GM12878 (cell line): Measurements from ENCODE around the gene CNDP2. TPM values are rescaled to one million over a fixed set of nuclear protein-coding genes. Genes with fewer than 3 reads are reported as not detected.

Source experiments
- ATAC-seq: fragments of 200-7000 bp; cut with Tn5 transposase; 3 replicates; pipeline ENCODE4 v1.9.1; 2020; ENCODE audit warnings: mild to moderate bottlenecking, moderate library complexity
- BruUV-seq: library from RNA; stranded (reverse); fragments of 400-500 nt; replicated peaks from 2 replicates; lab custom pipeline; 2021; lab: Mats Ljungman, UMichigan
- CTCF ChIA-PET: fragments of 300-600 bp; sonication (Branson Sonifier 250); formaldehyde crosslinking; extraction: SDS; loops from one replicate; lab custom pipeline; 2021; ENCODE audit warnings: inconsistent platforms; lab: Yijun Ruan, JAX
- POLR2A ChIA-PET: fragments of 350-600 bp; formaldehyde crosslinking; extraction: SDS; loops from one replicate; lab custom pipeline; 2021; ENCODE audit warnings: inconsistent platforms; lab: Charles Lee
- RAD21 ChIA-PET: fragments of 300-600 bp; sonication (Branson Sonifier 250); formaldehyde crosslinking; loops from one replicate; lab custom pipeline; 2023; ENCODE audit warnings: antibody characterized with exemption; ENCODE audit not compliant: unreplicated experiment; lab: Charles Lee
- SMC1A ChIA-PET: fragments of 300-600 bp; sonication (Branson Sonifier 250); formaldehyde crosslinking; loops from one replicate; lab custom pipeline; 2023; ENCODE audit not compliant: unreplicated experiment, uncharacterized antibody; lab: Charles Lee
- DNase-seq: peaks from one replicate; pipeline ENCODE4 v3.0.0-alpha.2; 2011; ENCODE audit warnings: low read depth, low spot score
- FAIRE-seq: peaks from 3 replicates; lab custom pipeline; 2011; peaks lifted over from hg19 to GRCh38; lab: Jason Lieb, UNC
- H2AFZ ChIP-seq: 2 replicates; pipeline ENCODE4 v1.6.0; 2011; ENCODE audit warnings: low read depth, low read length, control low read depth; ENCODE audit not compliant: control insufficient read depth
- H3K27ac ChIP-seq: 2 replicates; pipeline ENCODE4 v1.5.1; 2011; ENCODE audit warnings: control low read depth; ENCODE audit not compliant: control insufficient read depth, insufficient read depth
- H3K27me3 ChIP-seq, 2 experiments: replicated peaks in 1 of 2; 2 replicates each; pipeline versions ENCODE4 v1.6.0 to v1.6.1; 2011; ENCODE audit warnings: low read length in 1 of 2; ENCODE audit not compliant: control insufficient read depth in 2 of 2, insufficient read depth in 2 of 2
- H3K36me3 ChIP-seq, 2 experiments: 2 replicates each; pipeline ENCODE4 v1.5.1; 2011; ENCODE audit warnings: low read length in 1 of 2; ENCODE audit not compliant: control insufficient read depth in 2 of 2, insufficient read depth in 2 of 2
- H3K4me1 ChIP-seq: 2 replicates; pipeline ENCODE4 v1.6.1; 2011; ENCODE audit warnings: mild to moderate bottlenecking, low read length, moderate library complexity, mixed read lengths; ENCODE audit not compliant: control insufficient read depth, insufficient read depth
- H3K4me2 ChIP-seq: 2 replicates; pipeline ENCODE4 v1.6.0; 2011; ENCODE audit warnings: control low read depth; ENCODE audit not compliant: control insufficient read depth, insufficient read depth
- H3K4me3 ChIP-seq: fragments of 200-600 bp; sonication (generic); 2 replicates; pipeline ENCODE4 v1.5.1; 2016
- H3K79me2 ChIP-seq: 2 replicates; pipeline ENCODE4 v1.6.0; 2011; ENCODE audit warnings: low read length; ENCODE audit not compliant: control insufficient read depth, insufficient read depth
- H3K9ac ChIP-seq: 2 replicates; pipeline ENCODE4 v1.8.0; 2011; ENCODE audit warnings: low read length, control low read depth, mixed read lengths; ENCODE audit not compliant: control insufficient read depth, insufficient read depth
- H3K9me3 ChIP-seq: replicated peaks from 3 replicates; pipeline ENCODE4 v1.5.1; 2011; ENCODE audit warnings: mild to moderate bottlenecking, low read length; ENCODE audit not compliant: control insufficient read depth, insufficient read depth
- H4K20me1 ChIP-seq: 2 replicates; pipeline ENCODE4 v1.6.0; 2011; ENCODE audit not compliant: control insufficient read depth, insufficient read depth
- BHLHE40 ChIP-seq, 2 experiments: fragments of 450-650 bp in 1 of 2; IDR thresholded peaks; 2 replicates each; pipeline ENCODE4 v1.6.1; 2011 to 2017; ENCODE audit warnings: low read depth in 2 of 2, borderline replicate concordance in 1 of 2, improper control_type of control experiment in 1 of 2, low read length in 1 of 2, mild to moderate bottlenecking in 1 of 2
- SREBF1 ChIP-seq: IDR thresholded peaks from 2 replicates; pipeline ENCODE4 v1.6.1; 2012; ENCODE audit warnings: mild to moderate bottlenecking, low read length
- TBL1XR1 ChIP-seq: IDR thresholded peaks from 2 replicates; pipeline ENCODE4 v1.6.1; 2012; ENCODE audit warnings: low read depth, low read length, improper control_type of control experiment
- TCF3 ChIP-seq: IDR thresholded peaks from 2 replicates; pipeline ENCODE4 v1.6.1; 2012; ENCODE audit warnings: low read depth, mild to moderate bottlenecking, low read length, borderline replicate concordance; ENCODE audit not compliant: insufficient read depth
- WGBS: methylation state at CpG from one replicate; pipeline ENCODE4 v1.1.6; 2016; ENCODE audit warnings: low lambda C conversion rate; ENCODE audit not compliant: insufficient replicate concordance, insufficient coverage; ENCODE audit errors: missing lambda C conversion rate; 5-methylcytosine and 5-hydroxymethylcytosine counted together
- in situ Hi-C: fragments of 300-500 bp; cut with MboI; formaldehyde crosslinking; loops from 9 replicates; pipeline ENCODE4 v1.14.3; 2018; ENCODE audit warnings: mixed read lengths
- intact Hi-C: fragments of 100-400 bp; cut with micrococcal nuclease; formaldehyde crosslinking; loops from one replicate; pipeline ENCODE4 v1.14.2; 2022; ENCODE audit not compliant: unreplicated experiment
- polyA plus RNA-seq, 11 experiments: library from polyadenylated mRNA; depleted of rRNA in 4 of 11; unstranded in 6 of 11; stranded (reverse) in 5 of 11; fragments of >200 nt; fragmentation: Nextera tagmentation in 4 of 11; fragmentation: Illumina TruSeq in 1 of 11; extraction: Ambion mirVana in 4 of 11; extraction: Trizol in 1 of 11; gene quantifications; 1 replicate in 1 of 11; 2 replicates in 10 of 11; pipeline versions ENCODE4 v1.2.1 to v1.2.3, GENCODE V29; 2011 to 2016; ENCODE audit warnings: inconsistent platforms in 2 of 11, missing spikeins in 2 of 11, low read depth in 1 of 11
- total RNA-seq, 4 experiments: library from RNA; depleted of rRNA in 3 of 4; stranded (reverse); fragments of >200 nt in 3 of 4; fragmentation: Illumina TruSeq in 1 of 4; extraction: Trizol in 1 of 4; gene quantifications; 2 replicates each; pipeline versions ENCODE4 v1.2.1 to v1.2.3, GENCODE V29; 2013 to 2021
- TF ChIP-seq, protein P1 (sequence below): IDR thresholded peaks from 2 replicates; pipeline ENCODE4 v1.6.1; 2011; ENCODE audit warnings: borderline replicate concordance, low read depth, mild to moderate bottlenecking, moderate library complexity, low read length; ENCODE audit not compliant: insufficient read depth, poor library complexity, severe bottlenecking

The CNDP2 gene
- total and polyA plus RNA-seq, 10 of the 15 experiments (the other 5 are each of a cell fraction or from before 2014, with no cell fraction given) = 63.5 to 213 (median 158) TPM

DNA sequence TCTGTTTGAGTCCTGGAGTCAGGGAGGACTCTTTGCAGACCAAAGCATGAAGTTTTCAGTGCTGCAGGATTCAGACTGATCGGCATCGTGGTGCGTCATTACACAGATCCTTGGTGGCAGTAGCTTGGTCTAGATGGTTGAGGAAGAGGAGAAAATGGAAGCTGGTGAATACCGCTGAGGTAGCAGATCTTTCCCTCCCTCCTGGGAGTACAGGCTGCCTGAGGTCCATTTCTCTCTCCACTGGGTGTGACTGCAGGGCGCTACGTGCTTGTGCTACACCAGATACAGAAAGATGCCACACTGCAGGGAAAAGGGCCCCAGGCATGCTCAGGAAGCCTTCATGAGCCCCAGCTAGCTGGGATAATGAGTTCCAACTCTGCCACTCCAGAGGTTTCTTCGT lies 34.9 kb downstream of the CNDP2 start:
- FAIRE-seq (no peak), ATAC-seq (no peak), DNase-seq (no peak)
- BruUV-seq = no TSS peak
- Histone ChIP-seq H3K4me2 (no peak overlapping the region), H3K27ac (no peak overlapping the region), H3K9ac (no peak overlapping the region), H3K27me3 (no peaks in the 10 kb centered on the region; a peak in 1 of 4 replicates), H2AFZ (no peak overlapping the region), H3K4me3 (no peak overlapping the region), H3K9me3 (no peaks in the 10 kb centered on the region), H4K20me1 (no peaks in the 10 kb centered on the region), H3K79me2 (no peaks in the 10 kb centered on the region), H3K36me3 (no peaks in the 10 kb centered on the region), H3K4me1 (peaks cover 9% of the 10 kb centered on the region)
- ChIA-PET POLR2A (interaction anchor here (0.5 kb wide), 1 partner anchor 288 kb away, joined by 4 read pairs; no protein-coding TSS in a partner anchor), SMC1A (interaction anchor here (0.6 kb wide), 1 partner anchor 166 kb away, joined by 4 read pairs; no protein-coding TSS in a partner anchor), CTCF (interaction anchor here (1.0 to 1.5 kb wide), 2 partner anchors 19 to 334 kb away, joined by 3 to 5 read pairs; no protein-coding TSS in a partner anchor), RAD21 (interaction anchor here (1.2 kb wide), 1 partner anchor 60 kb away, joined by 4 read pairs; no protein-coding TSS in a partner anchor)
- WGBS = 63% methylated on average over 7 of the region's 7 CpGs
- in situ Hi-C loops = no loop called here
- intact Hi-C loops = no loop called here
- no peak for TF ChIP-seq BHLHE40 (IDR thresholded peaks at IDR 0.05; ENCODE audit: borderline replicate concordance in 1 of 2, low read depth in 2 of 2, low read length in 1 of 2)
- no peak for TF ChIP-seq SREBF1
- TF ChIP-seq, protein P1, sequence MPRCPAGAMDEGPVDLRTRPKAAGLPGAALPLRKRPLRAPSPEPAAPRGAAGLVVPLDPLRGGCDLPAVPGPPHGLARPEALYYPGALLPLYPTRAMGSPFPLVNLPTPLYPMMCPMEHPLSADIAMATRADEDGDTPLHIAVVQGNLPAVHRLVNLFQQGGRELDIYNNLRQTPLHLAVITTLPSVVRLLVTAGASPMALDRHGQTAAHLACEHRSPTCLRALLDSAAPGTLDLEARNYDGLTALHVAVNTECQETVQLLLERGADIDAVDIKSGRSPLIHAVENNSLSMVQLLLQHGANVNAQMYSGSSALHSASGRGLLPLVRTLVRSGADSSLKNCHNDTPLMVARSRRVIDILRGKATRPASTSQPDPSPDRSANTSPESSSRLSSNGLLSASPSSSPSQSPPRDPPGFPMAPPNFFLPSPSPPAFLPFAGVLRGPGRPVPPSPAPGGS = no peak
- TF ChIP-seq TBL1XR1 = no peak
- TF ChIP-seq TCF3 = no peak
